ENCODE measurements around the gene SLC29A1.

GRCh38 chr6:44278774-44279697 is 55.6 kb downstream of the SLC29A1 start:
- TF ChIP-seq EZH2 (IDR thresholded peaks at IDR 0.05; ENCODE audit: borderline replicate concordance, insufficient read depth, low read depth, low read length, poor library complexity, severe bottlenecking) (no peak), CTCF (IDR thresholded peaks at IDR 0.05) (no peak)
